WI38 (cell line): ENCODE data around the gene TMEM147.

Experiments
- H3K4me3 ChIP-seq: 2 replicates; pipeline ENCODE4 v1.5.1; 2011; ENCODE audit warnings: low read depth, mild to moderate bottlenecking, control low read depth, low read length
- TF ChIP-seq, protein P1 (sequence below): IDR thresholded peaks from 2 replicates; pipeline ENCODE4 v1.5.1; 2012; ENCODE audit warnings: low read depth, mild to moderate bottlenecking, control low read depth, low read length

TMEM147 gene

DNA sequence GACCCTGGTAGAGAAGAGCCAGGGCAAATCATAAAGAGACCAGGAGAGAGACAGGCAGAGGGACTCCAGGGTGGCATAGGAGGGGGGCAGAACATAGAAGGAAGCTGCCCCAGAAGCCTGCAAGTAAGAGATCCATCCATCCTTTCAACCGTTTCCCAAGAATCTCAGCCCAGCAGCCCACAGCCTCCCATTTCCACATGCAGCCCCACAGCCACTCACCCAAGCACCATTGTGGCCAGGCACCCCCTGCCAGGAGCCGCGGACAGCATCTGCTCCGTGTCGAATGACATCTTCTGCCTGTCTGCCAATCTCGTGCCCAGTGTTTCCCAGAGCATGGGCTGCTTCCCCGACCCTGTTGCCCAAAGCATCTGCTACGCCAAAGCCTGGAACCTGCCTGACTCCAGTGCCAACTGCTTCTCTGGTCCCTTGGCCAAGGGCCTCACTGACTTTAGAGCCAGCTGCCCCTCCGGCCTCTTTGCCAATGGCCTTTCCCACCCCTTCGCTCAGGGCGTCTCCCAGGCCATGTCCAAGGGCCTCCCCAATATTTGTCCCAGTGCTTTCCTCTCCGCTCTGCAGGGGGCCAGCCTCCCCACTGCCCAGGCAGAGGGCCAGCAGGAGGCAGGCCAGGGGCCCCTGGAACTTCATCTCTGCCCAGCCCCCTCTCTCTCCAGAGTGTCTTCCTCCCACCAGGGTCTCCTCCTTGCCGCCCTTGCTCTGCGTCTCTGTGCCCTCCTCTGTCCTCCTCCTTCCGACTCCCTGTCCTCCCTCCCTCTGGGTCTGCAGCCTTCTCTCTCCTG is 32.4 kb upstream of the TMEM147 start:
- no peak overlapping the region for H3K4me3 ChIP-seq
- TF ChIP-seq, protein P1, sequence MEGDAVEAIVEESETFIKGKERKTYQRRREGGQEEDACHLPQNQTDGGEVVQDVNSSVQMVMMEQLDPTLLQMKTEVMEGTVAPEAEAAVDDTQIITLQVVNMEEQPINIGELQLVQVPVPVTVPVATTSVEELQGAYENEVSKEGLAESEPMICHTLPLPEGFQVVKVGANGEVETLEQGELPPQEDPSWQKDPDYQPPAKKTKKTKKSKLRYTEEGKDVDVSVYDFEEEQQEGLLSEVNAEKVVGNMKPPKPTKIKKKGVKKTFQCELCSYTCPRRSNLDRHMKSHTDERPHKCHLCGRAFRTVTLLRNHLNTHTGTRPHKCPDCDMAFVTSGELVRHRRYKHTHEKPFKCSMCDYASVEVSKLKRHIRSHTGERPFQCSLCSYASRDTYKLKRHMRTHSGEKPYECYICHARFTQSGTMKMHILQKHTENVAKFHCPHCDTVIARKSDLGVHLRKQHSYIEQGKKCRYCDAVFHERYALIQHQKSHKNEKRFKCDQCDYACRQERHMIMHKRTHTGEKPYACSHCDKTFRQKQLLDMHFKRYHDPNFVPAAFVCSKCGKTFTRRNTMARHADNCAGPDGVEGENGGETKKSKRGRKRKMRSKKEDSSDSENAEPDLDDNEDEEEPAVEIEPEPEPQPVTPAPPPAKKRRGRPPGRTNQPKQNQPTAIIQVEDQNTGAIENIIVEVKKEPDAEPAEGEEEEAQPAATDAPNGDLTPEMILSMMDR = no peak

DNA sequence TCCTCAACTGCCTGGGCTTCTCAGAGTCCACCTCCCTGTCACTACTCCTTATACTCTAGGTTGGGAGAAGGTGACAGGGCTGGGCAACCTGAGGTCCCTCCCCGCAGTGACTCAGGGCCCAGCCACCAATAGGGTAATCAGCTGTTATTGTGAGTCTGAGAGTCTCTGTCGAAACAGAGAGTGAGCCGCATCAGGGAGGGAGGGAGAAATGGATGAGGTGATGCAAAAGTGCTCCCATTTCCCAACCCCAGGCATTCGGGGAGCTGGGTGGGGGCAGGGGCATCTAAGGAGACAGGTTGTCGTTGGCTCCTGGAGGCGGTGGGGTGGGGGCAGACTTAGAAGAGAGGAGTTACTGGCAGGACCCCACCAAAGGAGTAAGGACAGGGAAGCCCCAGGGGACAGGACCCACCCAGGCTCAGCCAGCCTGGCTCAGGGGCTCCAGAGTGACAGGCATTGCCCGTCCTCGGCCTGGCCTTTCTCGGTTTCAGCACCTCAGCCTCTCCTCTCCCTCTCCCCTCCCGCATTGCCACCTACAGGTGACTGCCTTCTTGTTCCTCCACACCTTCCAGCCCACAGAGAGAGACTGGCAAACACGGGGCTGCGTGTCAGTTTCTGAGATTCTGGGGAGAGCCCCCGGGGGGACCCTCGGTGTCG is 31.7 kb upstream of the TMEM147 start, which contains the start of gene DMKN:
DMKN (minus strand) TSS at position 22 of the 654 bp plus-strand sequence. CDS start 174 bp downstream, outside the sequence.
- no peak within 1 kb of the TSS for H3K4me3 ChIP-seq
- TF ChIP-seq, protein P1 = no peak

DNA sequence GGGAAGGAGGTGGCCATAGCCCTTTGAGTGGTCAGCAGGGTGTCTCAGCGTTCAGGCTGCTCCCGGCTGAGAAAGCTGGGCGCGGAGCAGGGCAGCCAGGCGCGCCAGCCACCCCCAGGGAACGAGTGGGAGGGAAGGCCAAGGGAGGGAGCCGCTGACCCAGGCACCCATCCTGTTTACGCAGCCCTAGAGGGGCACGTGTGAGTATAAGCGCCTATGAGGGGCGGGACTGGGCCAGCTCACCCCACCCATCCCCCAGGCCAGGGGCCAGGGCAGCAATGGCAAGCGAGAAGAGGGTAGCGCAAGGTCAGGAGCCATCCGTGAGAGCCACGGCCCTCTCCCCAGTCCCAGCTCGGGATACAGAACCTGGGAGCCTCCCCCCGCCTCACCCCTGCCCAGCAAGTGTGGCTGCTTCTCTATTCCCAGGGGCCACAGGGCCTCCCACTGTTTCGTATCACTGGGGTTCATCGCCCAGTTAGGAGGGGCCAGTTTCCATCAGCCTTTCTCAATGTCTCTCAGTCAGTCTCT is 31.1 kb upstream of the TMEM147 start:
- no peak overlapping the region for H3K4me3 ChIP-seq
- TF ChIP-seq, protein P1 = no peak

DNA sequence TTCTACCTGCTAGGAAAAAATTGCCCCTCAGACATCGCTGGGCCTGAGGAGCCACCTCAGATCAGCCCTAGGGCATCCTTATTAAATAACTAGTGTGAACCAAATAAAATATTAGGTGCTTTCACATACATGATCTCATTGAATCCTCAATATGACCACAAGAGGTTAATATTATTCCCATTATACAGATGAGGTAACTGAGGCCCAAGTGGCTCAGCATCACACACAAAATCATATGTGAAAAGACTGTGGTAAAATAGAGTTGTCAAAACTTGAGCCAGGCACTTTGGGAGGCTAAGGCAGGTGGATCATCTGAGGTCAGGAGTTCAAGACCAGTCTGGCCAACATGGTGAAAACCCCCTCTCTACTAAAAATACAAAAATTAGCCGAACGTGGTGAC is 29.1 kb upstream of the TMEM147 start:
- TF ChIP-seq, protein P1 = no peak
- H3K4me3 ChIP-seq = no peak overlapping the region

DNA sequence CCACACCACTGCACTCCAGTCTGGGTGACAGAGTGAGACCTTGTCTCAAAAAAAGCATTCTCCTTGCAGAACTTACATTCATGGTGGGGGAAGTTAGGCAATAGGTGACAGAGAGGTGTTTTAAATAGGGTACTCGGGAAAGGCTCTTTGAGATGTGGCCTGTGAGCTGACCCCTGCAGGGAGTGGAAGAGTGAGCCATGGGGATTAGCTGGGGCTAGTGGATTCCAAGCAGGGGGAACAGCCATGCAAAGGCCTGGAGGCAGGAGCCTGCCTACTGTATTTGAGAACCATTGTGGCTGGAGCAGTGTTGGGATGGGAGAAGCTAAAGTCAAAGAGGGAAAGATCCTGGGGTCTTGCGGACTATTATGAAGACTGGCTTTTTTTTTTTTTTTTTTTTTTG is 28.1 kb upstream of the TMEM147 start:
- TF ChIP-seq, protein P1 = no peak
- H3K4me3 ChIP-seq = no peak overlapping the region

DNA sequence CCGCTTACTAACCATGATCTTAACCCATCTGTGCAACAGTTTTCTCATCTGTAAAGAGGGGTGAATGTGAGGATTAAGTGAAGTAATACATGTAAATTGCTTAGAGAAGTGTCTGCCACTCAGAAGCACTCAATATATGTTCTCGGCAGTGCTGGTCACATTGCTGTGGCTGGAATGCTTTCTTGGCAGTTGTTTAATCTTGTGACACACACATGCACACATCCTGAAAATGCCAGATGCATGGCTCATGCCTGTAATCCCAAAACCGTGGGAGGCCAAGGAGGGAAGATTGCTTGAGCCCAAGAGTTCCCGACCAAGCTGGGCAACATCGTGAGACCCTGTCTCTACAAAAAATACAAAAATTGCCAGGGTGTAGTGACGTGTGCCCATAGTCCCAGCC is 27.1 kb upstream of the TMEM147 start:
- H3K4me3 ChIP-seq = no peak overlapping the region
- TF ChIP-seq, protein P1 = no peak

DNA sequence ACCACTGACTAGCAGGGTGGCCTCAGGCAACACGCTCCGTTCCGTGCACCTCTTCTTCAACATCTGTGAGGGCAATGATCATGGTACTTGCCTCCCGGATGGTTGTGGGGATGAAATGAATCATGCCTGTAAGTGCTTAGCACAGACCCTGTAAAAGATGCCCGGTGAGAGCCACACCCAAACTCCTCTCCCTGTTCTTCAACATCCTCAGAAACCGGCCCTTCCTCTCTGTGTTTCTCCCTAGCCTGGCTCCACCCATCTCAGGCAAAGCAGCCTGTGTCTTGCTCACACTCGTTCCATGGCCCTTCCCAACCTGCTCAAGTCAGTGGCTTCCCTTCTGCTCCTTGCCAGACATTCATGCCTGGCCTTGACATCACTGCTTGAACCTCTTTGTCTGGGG is 26.1 kb upstream of the TMEM147 start:
- TF ChIP-seq, protein P1 = no peak
- no peak overlapping the region for H3K4me3 ChIP-seq
